Transverse colon (tissue), 4 donors: ENCODE measurements around the gene GALNT2. TPM values are rescaled to one million over a fixed set of nuclear protein-coding genes. Genes with fewer than 3 reads are reported as not detected.
A peak's percentile ranks its signal among the peaks of the same experiment; 100 is the strongest.

Source experiments
- DNase-seq: peaks from one replicate; pipeline ENCODE4 v3.0.0-alpha.2; 2019
- H3K27ac ChIP-seq, 4 donors: fragments of 200-600 bp; sonication (generic); 2 replicates each; pipeline ENCODE4 v1.5.1; 2016 to 2018; ENCODE audit warnings: inconsistent platforms in 4 of 4
- H3K27me3 ChIP-seq: fragments of 200-600 bp; sonication (generic); 2 replicates; pipeline ENCODE4 v1.5.1; 2017; ENCODE audit warnings: inconsistent platforms
- H3K36me3 ChIP-seq, 4 donors: fragments of 200-600 bp; sonication (generic); 2 replicates each; pipeline ENCODE4 v1.5.1; 2017 to 2019; ENCODE audit warnings: inconsistent platforms in 4 of 4
- H3K4me1 ChIP-seq, 4 donors: fragments of 200-600 bp; sonication (generic); 2 replicates each; pipeline ENCODE4 v1.5.1; 2017 to 2020; ENCODE audit warnings: inconsistent platforms in 4 of 4
- H3K4me3 ChIP-seq, 4 donors: fragments of 200-600 bp; sonication (generic); 1 replicate in 1 of 4; 2 replicates in 3 of 4; pipeline versions ENCODE4 v1.5.1 to v1.6.1; 2017 to 2019; ENCODE audit warnings: inconsistent platforms in 4 of 4
- H3K9me3 ChIP-seq, 2 donors: fragments of 200-600 bp; sonication (generic); 2 replicates each; pipeline ENCODE4 v1.5.1; 2017 to 2019; ENCODE audit warnings: inconsistent platforms in 2 of 2
- EP300 ChIP-seq: sonication (generic); formaldehyde crosslinking; IDR thresholded peaks from one replicate; pipeline ENCODE4 v1.6.1; 2017; ENCODE audit warnings: antibody characterized with exemption, low read depth
- POLR2A ChIP-seq: fragments of 450-650 bp; IDR thresholded peaks from one replicate; pipeline ENCODE4 v1.6.1; 2016; ENCODE audit warnings: antibody characterized with exemption, mild to moderate bottlenecking, moderate library complexity
- POLR2AphosphoS5 ChIP-seq, 3 donors: sonication (generic); formaldehyde crosslinking; IDR thresholded peaks; one replicate each; pipeline ENCODE4 v1.6.1; 2016; ENCODE audit warnings: antibody characterized with exemption in 3 of 3
- WGBS, 2 donors: methylation state at CpG; one replicate each; pipeline ENCODE4 v1.1.5; 2018; ENCODE audit warnings: low coverage in 1 of 2; 5-methylcytosine and 5-hydroxymethylcytosine counted together
- in situ Hi-C, 4 donors: fragments of 200-750 bp; cut with MboI; loops; one replicate each; pipeline versions ENCODE4 v1.15.0 to v1.15.1; 2017; ENCODE audit warnings: low sequenced_read_pairs in 3 of 4, low pct_ligation_motif_present in 1 of 4, low pct_unique_long_range_greater_than_20kb in 1 of 4
- intact Hi-C: fragments of 100-400 bp; cut with DNase I; formaldehyde crosslinking; loops from one replicate; pipeline ENCODE4 v1.15.1; 2023; ENCODE audit warnings: low total_unique reads
- total RNA-seq, 4 donors: library from RNA; depleted of rRNA; stranded (reverse); fragments of >200 nt; gene quantifications; one replicate each; pipeline ENCODE4 v1.1.0, GENCODE V29; 2016
- TF ChIP-seq, protein P1 (sequence below), 5 experiments: fragments of 200-600 bp in 3 of 5; fragments of 450-650 bp in 2 of 5; sonication (generic) in 3 of 5; IDR thresholded peaks; 1 replicate in 2 of 5; 2 replicates in 3 of 5; pipeline ENCODE4 v1.5.1; 2016 to 2017; ENCODE audit warnings: antibody characterized with exemption in 5 of 5, inconsistent platforms in 3 of 5, mild to moderate bottlenecking in 2 of 5, moderate library complexity in 1 of 5

Gene GALNT2
- total RNA-seq, 4 donors from 2014 or later = 16.5 to 48.8 (median 36.8) TPM

DNA sequence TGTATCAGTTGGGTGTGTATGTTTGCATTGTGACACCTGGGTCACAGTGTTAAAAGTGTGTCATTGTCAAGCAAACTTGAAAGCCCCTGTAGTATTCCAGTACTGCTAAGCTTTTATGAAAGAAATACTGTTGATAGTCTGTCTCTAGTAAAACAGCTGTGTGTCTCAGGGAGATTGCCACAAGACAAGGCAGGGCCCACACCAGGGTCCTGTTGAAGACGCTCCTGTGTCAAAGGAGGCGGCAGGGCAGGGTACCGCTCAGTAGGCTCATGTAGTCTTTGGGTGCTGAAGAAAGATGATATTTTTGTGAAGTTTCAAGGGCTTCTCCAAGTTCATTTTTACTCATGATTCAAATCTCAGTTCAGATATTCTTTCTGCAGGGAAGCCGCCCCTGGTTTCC, 132.5 kb downstream of the GALNT2 start:
- 99 to 100% methylated on average over 3 to 4 of the region's 4 CpGs for WGBS, 2 donors
- H3K36me3 ChIP-seq = no peaks in the 10 kb centered on the region
- peaks cover 0 to 13% (median 1%) of the 10 kb centered on the region in 4 donors for H3K4me1 ChIP-seq
- H3K27ac ChIP-seq = no peak overlapping the region
- TF ChIP-seq POLR2A (no peak), EP300 (no peak), POLR2AphosphoS5 (IDR thresholded peaks at IDR 0.05) (no peak)
- TF ChIP-seq, protein P1, sequence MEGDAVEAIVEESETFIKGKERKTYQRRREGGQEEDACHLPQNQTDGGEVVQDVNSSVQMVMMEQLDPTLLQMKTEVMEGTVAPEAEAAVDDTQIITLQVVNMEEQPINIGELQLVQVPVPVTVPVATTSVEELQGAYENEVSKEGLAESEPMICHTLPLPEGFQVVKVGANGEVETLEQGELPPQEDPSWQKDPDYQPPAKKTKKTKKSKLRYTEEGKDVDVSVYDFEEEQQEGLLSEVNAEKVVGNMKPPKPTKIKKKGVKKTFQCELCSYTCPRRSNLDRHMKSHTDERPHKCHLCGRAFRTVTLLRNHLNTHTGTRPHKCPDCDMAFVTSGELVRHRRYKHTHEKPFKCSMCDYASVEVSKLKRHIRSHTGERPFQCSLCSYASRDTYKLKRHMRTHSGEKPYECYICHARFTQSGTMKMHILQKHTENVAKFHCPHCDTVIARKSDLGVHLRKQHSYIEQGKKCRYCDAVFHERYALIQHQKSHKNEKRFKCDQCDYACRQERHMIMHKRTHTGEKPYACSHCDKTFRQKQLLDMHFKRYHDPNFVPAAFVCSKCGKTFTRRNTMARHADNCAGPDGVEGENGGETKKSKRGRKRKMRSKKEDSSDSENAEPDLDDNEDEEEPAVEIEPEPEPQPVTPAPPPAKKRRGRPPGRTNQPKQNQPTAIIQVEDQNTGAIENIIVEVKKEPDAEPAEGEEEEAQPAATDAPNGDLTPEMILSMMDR (IDR thresholded peaks at IDR 0.05) = no peak
- intact Hi-C loops = no loop called here
- H3K4me3 ChIP-seq = no peak overlapping the region
- no peaks in the 10 kb centered on the region for H3K27me3 ChIP-seq
- DNase-seq = no peak
- no peaks in the 10 kb centered on the region for H3K9me3 ChIP-seq
- in situ Hi-C loops = no loop called here

GRCh38 chr1:230200276-230200675, 133.2 kb downstream of the GALNT2 start:
- Histone ChIP-seq H3K27me3 (no peaks in the 10 kb centered on the region), H3K9me3 (no peaks in the 10 kb centered on the region), H3K36me3 (no peaks in the 10 kb centered on the region), H3K27ac (no peak overlapping the region), H3K4me1 (peaks cover 0 to 20% (median 7%) of the 10 kb centered on the region in 4 donors), H3K4me3 (no peak overlapping the region)
- 93% methylated on average over 9 of the region's 9 CpGs; no CpG with 5 or more reads in 1 of the 2 donors for WGBS, 2 donors
- in situ Hi-C loops = no loop called here
- TF ChIP-seq EP300 (no peak), POLR2AphosphoS5 (IDR thresholded peaks at IDR 0.05) (no peak), POLR2A (no peak)
- TF ChIP-seq, protein P1 (IDR thresholded peaks at IDR 0.05) = no peak
- DNase-seq = no peak
- intact Hi-C loops = no loop called here

DNA sequence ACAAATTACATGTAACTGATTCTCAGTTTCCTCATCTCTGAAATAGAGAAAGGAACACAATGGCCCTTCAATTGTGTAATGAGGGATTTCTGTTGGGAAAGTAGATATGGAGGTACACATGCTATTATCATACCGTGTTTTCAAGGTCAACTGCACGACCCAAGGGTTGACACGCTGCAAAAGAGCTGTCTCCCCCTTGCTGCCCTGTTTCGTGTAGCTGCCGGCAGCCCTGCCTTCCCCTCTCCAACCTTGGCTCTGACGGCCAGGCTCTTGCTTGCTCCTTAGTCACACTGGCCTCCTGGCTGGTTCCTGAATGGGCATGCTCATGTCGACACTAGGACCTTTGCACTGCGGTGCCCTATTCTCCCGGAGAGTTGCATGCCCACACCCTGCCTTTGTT, 134.4 kb downstream of the GALNT2 start:
- no peak overlapping the region for H3K4me3 ChIP-seq
- no peaks in the 10 kb centered on the region for H3K36me3 ChIP-seq
- TF ChIP-seq POLR2A (no peak), EP300 (no peak), POLR2AphosphoS5 (IDR thresholded peaks at IDR 0.05) (no peak)
- TF ChIP-seq, protein P1 (IDR thresholded peaks at IDR 0.05) = no peak
- intact Hi-C loops = no loop called here
- no peak for DNase-seq
- peaks cover 4 to 30% (median 14%) of the 10 kb centered on the region in 4 donors for H3K4me1 ChIP-seq
- no peaks in the 10 kb centered on the region for H3K27me3 ChIP-seq
- no peaks in the 10 kb centered on the region for H3K9me3 ChIP-seq
- H3K27ac ChIP-seq = no peak overlapping the region
- in situ Hi-C loops = no loop called here
- WGBS, 2 donors = 87% methylated on average over 6 to 9 of the region's 9 CpGs

DNA sequence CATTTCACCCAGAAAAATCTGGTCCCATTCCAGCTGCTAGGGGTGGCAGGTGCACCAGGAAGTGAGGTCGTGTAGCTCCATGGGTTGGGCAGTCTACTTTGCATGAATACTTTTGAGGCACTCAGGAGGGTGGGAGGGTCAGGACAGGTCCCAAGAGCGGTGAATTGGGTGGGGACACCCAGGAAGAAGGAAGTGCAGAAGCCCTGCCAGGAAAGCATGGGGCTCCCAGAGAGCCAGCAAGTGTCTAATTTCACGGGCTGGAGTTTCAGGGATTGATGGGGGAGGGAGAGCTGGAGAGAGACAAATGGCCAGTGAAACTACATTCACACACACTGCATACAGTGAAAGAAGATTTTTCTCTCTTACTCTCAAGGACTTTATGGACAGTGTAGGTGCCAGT, 137.8 kb downstream of the GALNT2 start:
- intact Hi-C loops = no loop called here
- Histone ChIP-seq H3K36me3 (no peaks in the 10 kb centered on the region), H3K4me1 (peaks cover 4 to 38% (median 18%) of the 10 kb centered on the region in 4 donors)

GRCh38 chr1:230205719-230206198, 138.7 kb downstream of the GALNT2 start:
- Histone ChIP-seq H3K9me3 (no peaks in the 10 kb centered on the region), H3K4me3 (no peak overlapping the region), H3K27ac (peak overlapping the region; percentile 35 to 74 (median 71)), H3K4me1 (peaks cover 4 to 47% (median 22%) of the 10 kb centered on the region in 4 donors), H3K27me3 (no peaks in the 10 kb centered on the region), H3K36me3 (no peaks in the 10 kb centered on the region)
- in situ Hi-C loops = no loop called here
- no peak for DNase-seq
- WGBS, 2 donors = 37 to 63% methylated on average over 4 to 7 of the region's 7 CpGs
- TF ChIP-seq, protein P1 (IDR thresholded peaks at IDR 0.05) = no peak
- TF ChIP-seq POLR2A (no peak), POLR2AphosphoS5 (IDR thresholded peaks at IDR 0.05) (no peak), EP300 (no peak)
- intact Hi-C loops = no loop called here

More for the DNA sequence above, 137.8 kb downstream of the GALNT2 start:
- 40 to 49% methylated on average over 1 to 3 of the region's 3 CpGs for WGBS, 2 donors
- peak; percentile 78 for DNase-seq
- H3K27me3 ChIP-seq = no peaks in the 10 kb centered on the region
- H3K27ac ChIP-seq = peak overlapping the region; percentile 35 to 74 (median 71)
- no peaks in the 10 kb centered on the region for H3K9me3 ChIP-seq
- in situ Hi-C loops = no loop called here
- H3K4me3 ChIP-seq = no peak overlapping the region
- TF ChIP-seq POLR2AphosphoS5 (IDR thresholded peaks at IDR 0.05) (peak; percentile 19 to 36 (median 26)), POLR2A (no peak)
